ENCODE measurements around the gene TFF1.

The TFF1 gene

DNA sequence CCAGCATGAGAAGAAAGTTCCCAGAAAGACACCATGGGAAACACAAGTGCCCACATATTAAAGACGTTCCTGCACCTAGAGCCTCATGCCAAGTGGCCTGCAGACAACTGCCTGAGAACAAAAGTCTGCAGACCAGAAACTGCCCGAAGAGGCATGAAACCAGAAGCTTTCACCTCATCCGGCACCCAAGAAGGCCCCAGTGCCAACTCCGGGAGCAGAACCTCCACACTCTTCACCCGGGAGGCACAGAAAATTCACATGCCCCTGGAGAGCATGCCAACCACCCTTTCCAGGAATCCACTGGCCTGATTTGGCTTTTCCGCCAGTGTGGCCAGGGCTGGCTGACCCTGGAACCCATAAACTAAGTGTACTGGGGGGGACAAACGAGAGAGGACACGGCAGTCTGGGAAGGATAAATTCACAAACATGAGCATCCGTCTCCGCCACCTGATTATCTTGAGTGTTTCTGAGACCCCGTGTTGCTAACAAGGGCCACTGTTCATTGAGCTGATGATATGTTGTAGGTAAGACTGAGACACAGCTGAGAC is 22.3 kb downstream of the TFF1 start:
- no peak for DNase-seq (ENCODE audit: low read depth in 2 of 2)

DNA sequence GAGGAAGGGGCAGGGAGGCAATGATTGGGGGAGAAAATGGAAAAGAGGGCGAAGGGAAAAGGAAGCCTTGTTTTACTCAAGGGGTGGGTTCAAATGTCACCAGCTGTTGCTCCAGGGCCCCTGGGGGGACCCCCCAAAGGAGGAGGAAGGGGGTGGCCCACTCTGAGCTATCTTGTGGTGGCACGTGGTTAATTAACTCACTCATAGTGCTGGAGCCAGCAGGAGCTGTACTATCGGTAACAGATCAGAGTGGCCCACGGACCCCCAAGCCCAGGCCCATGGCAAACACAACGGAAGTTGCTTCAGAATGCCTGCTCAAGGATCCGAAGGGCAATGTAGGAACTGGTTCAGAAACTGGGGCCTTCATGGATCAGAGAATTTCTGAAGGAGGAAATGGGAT is 22.8 kb downstream of the TFF1 start:
- no peak for DNase-seq (ENCODE audit: low read depth in 2 of 2)

DNA sequence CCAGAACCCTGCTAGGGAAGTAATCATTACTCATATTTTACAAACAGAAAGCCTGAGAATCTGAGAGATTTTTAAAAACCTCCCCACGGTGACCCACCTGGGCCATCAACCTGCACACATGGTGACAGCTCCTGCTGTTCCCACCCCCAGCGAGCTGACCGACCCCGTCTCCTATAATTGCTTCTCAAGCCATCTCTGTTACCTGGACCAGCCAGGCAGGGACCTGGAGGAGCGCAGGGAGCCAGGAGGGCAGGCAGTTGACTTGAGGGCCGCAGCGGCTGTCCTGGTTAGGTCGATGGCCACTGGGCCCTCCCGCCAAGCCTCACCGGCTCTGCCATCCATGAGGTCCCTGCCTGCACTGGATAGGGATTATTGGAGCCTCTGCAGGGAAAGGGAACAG is 23.2 kb downstream of the TFF1 start:
- no peak for DNase-seq (ENCODE audit: low read depth in 2 of 2)

DNA sequence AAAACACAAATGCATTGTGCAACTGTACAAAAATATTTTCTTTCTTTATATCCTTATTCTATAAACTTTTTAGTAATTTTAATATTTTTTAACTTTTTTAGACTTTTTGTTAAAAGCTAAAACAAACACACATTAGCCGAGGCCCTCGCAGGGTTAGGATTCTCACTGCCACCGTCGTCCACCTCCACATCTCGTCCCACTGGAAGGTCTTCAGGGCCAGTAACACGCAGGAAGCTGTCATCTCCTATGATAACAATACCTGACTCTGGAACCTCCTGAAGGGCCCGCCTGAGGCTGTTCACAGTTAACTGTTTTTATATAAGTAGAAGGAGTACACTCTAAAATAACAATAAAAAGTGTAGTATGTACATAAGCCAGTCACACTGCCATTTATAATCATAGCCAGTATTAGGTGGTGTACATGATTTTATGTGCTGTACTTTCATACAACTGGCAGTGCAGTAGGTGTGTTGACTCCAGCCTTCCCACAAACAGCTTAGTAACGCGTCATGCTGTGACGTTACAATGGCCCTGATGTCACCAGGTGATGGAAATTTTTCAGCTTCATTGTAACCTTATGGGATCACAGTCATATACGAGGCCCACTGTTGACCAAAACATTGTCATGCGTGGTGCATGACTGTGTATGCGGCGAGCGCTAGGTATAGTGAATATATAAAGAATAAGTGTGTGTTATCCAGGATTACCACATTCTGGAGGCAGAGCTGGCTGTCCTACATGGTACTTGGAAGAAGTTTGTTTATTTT is 24.4 kb downstream of the TFF1 start:
- no peak for DNase-seq (ENCODE audit: low read depth in 2 of 2)

- DNase-seq (ENCODE audit: low read depth in 2 of 2) = no peak
These were observed 25.9 kb downstream of the TFF1 start for GRCh38 chr21:42340187-42341050.

GRCh38 chr21:42338729-42339715 is 27.3 kb downstream of the TFF1 start:
- DNase-seq (ENCODE audit: low read depth in 2 of 2) = no peak

DNA sequence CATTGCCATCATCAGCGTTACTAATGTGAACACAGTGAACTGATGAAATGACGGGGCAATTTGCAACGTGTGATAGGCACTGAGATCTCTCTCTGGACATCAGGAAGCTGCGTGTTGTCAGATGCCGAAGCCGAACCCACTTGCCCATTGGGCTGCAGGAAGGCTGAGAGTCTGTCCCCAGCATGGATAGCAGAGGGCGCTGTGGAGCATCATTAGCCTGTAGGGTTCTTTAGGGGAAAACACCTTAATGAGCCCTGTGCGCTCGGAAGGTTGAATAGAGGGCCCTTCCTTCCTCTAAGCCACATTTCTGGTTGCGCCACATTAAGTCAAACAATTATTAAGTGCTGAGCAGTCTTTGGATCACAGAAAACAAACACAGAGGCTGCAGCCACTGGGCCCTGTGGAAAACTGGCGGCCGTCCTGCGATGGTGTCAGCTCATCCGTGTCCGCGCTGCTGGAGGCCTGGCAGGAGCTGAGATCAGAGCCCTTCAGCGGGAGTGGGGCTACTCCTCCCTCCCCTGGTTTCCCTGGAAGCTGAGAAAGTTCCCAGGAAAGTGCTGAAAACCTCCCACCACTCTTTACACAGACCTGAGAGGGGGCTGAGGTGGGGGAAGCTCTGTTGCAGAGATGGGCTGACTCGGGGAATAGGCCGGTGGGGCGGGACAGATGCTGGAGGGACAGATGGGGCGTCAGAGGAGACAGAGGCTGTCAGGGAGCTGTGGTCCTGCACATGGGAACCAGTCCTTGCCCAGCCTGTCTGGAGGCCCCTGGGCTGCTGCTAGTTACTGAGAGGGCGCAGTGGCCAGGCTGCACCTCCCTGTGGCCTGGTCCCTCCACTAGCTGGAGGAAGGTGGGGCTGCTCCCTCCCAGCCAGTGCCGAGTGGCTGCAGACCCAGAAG is 28.3 kb downstream of the TFF1 start:
- DNase-seq (ENCODE audit: low read depth in 2 of 2) = peak; percentile 69 to 83

GRCh38 chr21:42337276-42337675 is 29.1 kb downstream of the TFF1 start:
- DNase-seq (ENCODE audit: low read depth in 2 of 2) = no peak

DNA sequence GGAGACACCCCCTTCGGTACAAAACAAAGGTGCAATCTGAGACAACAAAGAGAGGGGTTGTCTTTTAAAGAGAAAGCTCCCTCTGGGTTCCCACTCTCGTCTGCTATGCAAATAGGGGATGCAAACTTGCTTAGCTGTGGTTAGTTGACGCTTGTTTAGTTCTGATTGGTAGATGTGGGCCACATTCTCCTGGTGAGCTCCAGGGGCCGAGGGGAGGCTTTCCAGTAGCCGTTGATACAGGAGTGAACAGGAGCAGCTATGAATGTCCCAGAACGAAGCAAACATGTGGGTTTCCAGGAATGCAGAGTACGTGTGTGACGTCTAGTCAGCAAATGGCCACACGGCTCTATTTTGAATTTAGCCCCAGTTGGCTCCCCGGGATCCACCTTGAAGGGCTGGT is 30.3 kb downstream of the TFF1 start:
- no peak for DNase-seq (ENCODE audit: low read depth in 2 of 2)

GRCh38 chr21:42332557-42333317 is 33.6 kb downstream of the TFF1 start:
- no peak for DNase-seq (ENCODE audit: low read depth in 2 of 2)

- no peak for DNase-seq (ENCODE audit: low read depth in 2 of 2)
These were observed 34.7 kb downstream of the TFF1 start for GRCh38 chr21:42331660-42332059.

DNA sequence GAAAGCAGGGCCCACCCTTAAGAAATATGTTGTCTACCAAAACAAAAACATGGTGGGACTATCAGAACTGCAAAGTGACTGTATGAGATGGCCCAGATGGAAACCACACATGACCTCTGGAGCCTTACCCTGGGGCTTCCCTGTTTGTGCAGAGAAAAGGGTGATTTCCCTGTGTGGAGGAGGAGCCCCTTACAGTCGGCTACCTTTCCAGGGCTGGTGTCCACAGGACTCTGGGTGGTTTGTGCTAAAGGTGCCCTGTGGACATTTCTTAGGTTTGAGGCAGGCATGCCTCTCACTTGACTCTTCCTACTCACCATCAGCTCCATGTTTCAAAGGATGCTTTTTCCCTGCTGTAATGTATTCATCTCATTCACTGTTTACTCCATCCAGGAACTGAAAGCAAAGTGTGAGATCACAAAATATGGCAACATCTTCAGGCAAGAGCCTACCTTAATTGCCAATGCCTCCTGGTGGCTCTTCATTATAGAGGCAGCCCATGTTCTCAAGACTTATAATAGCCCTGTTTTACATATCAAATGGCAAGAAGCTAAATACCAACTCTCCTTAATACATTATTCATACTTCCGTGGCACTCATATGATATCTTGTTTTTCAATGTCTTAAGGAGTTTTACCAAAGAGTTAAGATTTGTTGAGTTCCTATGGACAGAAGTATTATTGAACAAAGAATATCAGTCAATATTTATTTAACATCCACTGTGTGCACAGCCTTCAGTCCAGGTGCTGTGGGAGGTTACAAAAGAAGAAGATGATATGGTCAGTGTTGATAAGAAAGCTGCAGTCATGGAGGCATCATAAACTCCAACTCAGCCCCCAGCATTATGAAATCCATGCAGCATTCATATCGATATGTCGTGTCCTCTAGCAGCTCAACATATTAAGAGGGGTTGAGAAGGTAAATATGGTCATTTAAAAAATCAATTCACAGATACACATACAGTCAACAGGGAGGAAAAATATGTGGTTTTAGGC is 35.7 kb downstream of the TFF1 start:
- no peak for DNase-seq (ENCODE audit: low read depth in 2 of 2)

DNA sequence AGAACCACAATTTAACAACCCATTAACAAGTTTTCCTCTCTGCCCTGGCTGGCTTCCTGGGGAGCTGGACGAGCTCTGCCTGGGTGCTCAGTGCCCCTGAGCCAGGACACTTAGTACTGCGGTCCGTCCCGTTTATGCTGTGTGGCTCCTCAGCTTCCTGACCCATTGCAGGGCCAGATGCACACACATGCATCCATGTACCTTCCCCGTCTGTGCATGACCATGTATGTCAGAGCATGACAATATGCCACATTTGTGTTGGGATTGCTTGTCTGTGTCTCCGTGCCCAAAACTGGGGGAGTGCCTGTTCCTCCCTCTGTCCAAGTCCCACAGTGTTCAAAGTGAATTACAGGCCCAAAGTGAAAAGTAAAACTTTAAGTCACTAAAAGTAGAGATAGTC is 41.4 kb downstream of the TFF1 start:
- no peak for DNase-seq (ENCODE audit: low read depth in 2 of 2)

GRCh38 chr21:42321845-42322244 is 44.5 kb downstream of the TFF1 start:
- no peak for DNase-seq (ENCODE audit: low read depth in 2 of 2)

DNA sequence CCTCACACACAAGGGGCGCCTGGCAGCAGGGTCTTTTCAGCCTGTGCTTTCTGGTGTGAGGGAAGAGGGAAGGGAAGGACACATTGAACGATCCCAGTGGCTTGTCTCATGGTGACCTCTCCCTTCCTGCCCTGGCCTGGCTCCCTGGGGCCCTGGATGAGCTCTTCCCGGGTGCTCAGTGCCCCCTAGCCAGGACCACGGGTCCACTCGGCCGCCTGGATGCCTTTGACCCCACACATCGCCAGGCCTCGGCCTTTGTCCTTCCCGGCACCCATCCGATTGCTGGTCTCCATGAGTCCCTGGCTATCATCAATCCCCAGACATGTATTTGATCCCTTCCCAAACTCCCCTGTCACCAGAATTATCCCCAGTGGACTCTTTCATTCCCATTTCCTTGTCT is 45.1 kb downstream of the TFF1 start:
- no peak for DNase-seq (ENCODE audit: low read depth in 2 of 2)

- no peak for DNase-seq (ENCODE audit: low read depth in 2 of 2)
These were observed 45.5 kb downstream of the TFF1 start for GRCh38 chr21:42320791-42321190.

DNA sequence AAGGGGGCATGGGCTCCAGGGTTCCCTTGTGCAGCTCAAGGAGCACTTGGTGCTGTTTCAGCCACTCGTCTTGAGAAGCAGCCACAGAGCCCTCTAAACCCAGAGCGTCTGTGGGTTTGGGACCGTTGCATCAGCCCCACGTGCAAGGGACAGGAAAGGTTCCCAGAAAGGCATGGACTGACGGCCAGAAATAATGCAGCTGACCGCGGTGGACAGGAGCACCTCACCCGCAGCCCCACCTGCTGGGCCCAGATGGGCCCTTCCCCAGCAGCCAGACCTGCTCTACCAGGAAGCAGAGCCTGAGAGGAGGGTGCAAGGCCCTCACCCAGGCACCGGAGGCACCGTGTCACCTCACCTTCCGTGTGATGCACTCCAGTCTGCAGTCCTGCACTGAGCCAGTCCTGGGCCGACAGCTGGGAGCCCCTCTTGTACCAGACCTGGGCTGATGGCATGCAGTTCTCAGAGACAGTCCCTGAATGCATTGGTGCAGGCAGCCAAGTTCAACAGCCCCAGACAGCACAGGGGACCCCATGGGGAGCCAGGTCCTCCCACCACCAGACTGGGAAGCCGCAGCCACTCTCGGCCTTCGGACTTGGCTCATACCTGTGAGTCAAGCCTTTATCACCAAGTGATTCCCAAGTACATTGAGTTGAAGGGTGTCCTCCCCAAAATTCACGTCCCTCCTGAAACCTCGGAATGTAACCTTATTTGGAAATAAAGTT is 46.3 kb downstream of the TFF1 start:
- DNase-seq (ENCODE audit: low read depth in 2 of 2) = no peak

- DNase-seq (ENCODE audit: low read depth in 2 of 2) = no peak
These were observed 47.0 kb downstream of the TFF1 start for GRCh38 chr21:42319376-42319775.
